ENCODE data around the gene CERS1.

DNA sequence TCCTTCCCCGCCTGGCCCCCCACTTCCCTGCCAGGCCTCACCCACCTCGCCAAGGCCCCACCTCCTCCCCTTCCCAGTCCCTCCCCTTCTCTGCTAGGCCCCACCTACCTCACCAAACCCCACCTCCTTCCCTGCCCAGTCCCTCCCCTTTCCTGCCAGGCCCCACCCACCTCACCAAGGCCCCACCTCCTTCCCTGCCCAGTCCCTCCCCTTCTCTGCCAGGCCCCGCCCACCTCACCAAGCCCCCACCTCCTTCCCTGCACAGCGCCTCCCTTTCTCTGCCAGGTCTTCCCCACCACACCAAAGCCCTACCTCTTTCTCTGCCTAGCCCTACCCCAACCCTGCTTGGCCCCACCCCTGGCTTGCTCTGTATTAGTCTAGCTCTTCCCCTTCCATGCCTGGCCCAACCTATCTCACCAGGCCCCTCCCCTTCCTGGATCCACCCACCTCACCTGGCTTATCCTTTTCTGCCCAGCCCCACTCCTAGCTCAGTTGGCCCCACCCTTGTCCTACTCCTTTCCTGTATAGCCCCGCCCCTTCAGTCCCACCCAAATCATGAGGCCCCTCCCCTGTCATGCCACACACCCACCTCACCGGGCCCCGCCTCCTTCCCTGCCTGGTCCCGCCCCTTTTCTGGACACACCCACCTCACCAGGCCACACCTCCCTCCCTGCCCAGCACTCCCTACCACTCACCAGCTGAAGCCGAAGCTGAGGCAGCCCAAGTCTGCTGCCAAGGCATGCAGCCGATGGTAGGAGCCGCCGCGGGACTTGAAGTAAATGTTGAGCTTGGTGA, 16.2 kb downstream of the CERS1 start:
- TF ChIP-seq POLR2AphosphoS5 (IDR thresholded peaks at IDR 0.05; ENCODE audit: low read depth, low read length), result no peak
- no peak for TF ChIP-seq POLR2A (IDR thresholded peaks at IDR 0.05; ENCODE audit: low read depth, low read length)
- TF ChIP-seq TAF1 (IDR thresholded peaks at IDR 0.05; ENCODE audit: borderline replicate concordance, low read depth, low read length), result no peak
